Activated T-cell treated with anti-CD3 and anti-CD28 coated beads, Interleukin-2, amount 50 U/mL, for 24 hours (primary cell): ENCODE data around the gene NPIPB2.

Experiments
- DNase-seq: peaks from one replicate; pipeline ENCODE4 v3.0.0-alpha.2; 2020
- H3K27ac Mint-ChIP-seq: 2 replicates; pipeline ENCODE4 v1.8.0; 2020; ENCODE audit warnings: mild to moderate bottlenecking, mixed read lengths
- H3K27me3 Mint-ChIP-seq: 2 replicates; pipeline ENCODE4 v1.8.0; 2020; ENCODE audit warnings: mixed read lengths
- H3K36me3 Mint-ChIP-seq: 2 replicates; pipeline ENCODE4 v1.8.0; 2020; ENCODE audit warnings: low read depth, mixed read lengths
- H3K4me1 Mint-ChIP-seq: 2 replicates; pipeline ENCODE4 v1.8.0; 2020; ENCODE audit warnings: low read depth, mixed read lengths
- H3K4me3 Mint-ChIP-seq: 2 replicates; pipeline ENCODE4 v1.8.0; 2020; ENCODE audit warnings: mild to moderate bottlenecking, moderate library complexity, mixed read lengths
- H3K9me3 Mint-ChIP-seq: 2 replicates; pipeline ENCODE4 v1.8.0; 2020; ENCODE audit warnings: mixed read lengths

The NPIPB2 gene

DNA sequence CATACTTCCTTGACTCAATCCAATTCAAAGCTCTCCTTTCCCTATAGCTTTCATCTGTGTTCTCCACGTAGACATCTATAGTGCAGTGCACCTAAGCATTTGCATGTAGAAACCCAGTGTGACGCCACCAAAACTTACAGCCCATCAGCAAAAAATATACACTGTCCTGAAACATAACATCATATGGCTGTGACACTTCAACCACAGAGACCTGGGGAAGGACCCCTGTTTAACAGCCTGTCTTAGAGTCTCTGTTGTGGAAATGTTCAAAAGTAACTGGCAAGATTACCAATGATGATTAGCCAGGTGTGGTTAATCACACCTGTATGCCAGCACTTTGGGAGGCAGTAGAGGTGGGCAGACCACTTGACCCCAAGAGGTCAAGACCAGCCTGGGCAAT is 48.3 kb downstream of the NPIPB2 start:
- peak overlapping the region; percentile 66 for H3K27ac Mint-ChIP-seq
- no peaks in the 10 kb centered on the region for H3K27me3 Mint-ChIP-seq
- H3K36me3 Mint-ChIP-seq = peaks cover 86% of the 10 kb centered on the region
- DNase-seq = no peak
- H3K4me3 Mint-ChIP-seq = no peak overlapping the region
- H3K9me3 Mint-ChIP-seq = no peaks in the 10 kb centered on the region
- H3K4me1 Mint-ChIP-seq = peaks cover 26% of the 10 kb centered on the region

DNA sequence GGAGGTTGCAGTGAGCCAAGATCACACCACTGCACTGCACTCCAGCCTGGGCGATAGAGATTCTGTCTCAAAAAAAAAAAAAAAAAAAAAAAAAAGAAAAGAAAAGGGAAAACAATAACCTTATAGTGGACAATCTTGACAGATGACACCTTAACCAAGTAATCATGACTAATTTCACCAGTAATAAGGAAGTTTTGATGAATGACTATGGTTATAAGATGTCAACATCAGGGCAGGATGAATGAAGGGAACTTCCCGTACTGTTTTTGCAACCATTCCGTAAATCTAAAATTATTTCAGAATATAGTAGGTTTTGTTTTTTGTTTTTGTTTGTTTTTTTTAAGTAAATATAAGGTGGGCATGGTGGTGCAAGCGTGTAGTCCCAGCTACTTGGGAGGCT is 49.1 kb downstream of the NPIPB2 start:
- Mint-ChIP-seq H3K4me3 (no peak overlapping the region), H3K27ac (no peak overlapping the region), H3K27me3 (no peaks in the 10 kb centered on the region), H3K9me3 (no peaks in the 10 kb centered on the region), H3K4me1 (peaks cover 21% of the 10 kb centered on the region), H3K36me3 (peaks cover 85% of the 10 kb centered on the region)
- no peak for DNase-seq

DNA sequence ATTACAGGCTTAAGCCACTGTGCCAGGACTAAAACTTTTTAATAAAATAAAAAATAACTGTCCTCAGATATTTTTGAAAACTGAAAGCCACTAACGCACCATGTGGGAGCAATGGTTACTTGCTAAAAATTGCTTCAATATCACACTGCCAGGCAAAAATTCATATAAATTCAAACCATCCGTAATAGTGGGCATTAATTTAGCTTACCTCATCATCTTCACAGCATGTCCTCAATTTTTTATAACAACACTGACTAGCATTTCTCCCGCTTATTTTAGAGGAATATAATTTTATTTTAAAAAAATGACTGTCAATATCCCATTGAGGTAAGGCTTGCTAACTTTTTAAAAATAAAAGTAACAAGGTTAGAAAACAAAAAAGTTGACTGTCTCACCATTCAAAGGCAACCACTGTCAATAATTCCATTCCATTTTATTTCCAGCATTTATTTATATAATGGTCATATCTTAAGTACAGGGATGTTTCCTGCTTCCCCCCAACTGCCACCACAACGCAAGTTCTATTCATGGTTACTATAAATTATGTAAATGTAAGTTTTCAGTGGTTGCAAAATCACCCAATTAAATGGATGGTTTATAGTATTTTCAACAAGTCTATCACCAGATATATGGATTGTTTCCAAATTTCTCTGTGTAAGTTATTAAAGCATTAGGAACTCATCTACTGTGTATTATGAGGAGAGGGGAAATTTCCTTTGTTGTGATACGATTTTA is 51.4 kb downstream of the NPIPB2 start:
- Mint-ChIP-seq H3K27ac (no peak overlapping the region), H3K27me3 (no peaks in the 10 kb centered on the region), H3K9me3 (no peaks in the 10 kb centered on the region), H3K4me1 (peaks cover 4% of the 10 kb centered on the region), H3K4me3 (no peak overlapping the region), H3K36me3 (peaks cover 84% of the 10 kb centered on the region)
- DNase-seq = no peak

DNA sequence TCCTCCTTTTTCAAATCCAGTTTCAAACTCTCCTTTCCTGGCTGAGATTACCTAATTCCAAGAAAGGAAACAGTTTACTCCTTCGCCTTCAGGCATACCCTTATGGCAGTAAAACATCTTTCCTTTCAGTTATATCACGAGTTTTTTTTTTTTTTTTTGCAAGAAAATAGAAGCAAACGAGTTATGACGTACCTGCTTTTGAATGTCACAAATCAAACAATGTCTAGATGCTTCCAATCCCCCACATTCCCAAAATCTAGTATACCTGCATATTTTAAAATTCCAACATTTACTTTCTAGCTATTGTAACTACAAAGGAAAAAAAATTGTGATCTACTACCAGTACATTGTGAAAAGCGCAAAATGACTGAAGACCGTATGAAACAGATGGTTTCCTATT is 55.0 kb downstream of the NPIPB2 start:
- H3K27me3 Mint-ChIP-seq = no peaks in the 10 kb centered on the region
- no peaks in the 10 kb centered on the region for H3K9me3 Mint-ChIP-seq
- peaks cover 90% of the 10 kb centered on the region for H3K36me3 Mint-ChIP-seq
- no peaks in the 10 kb centered on the region for H3K4me1 Mint-ChIP-seq
- peak overlapping the region; percentile 6 for H3K27ac Mint-ChIP-seq
- DNase-seq = no peak
- no peak overlapping the region for H3K4me3 Mint-ChIP-seq

DNA sequence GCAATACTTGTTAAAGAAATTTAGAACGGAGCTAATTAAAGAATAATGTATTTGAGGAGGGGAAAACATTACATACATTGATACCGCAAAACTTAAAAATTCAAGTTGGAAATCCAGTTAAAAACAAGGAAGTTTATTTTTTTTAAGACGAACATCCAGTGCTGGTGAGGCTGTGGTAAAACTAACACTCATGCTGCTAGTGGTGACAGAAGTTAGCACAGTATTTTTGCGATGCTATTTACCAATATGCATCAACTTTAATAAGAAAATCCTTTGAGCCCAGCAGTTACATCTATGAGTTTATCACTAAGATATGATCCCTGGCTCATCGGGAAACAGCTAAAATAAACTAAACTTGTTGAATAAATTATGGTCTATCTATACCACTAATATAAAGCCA is 57.8 kb downstream of the NPIPB2 start:
- Mint-ChIP-seq H3K36me3 (peaks cover 92% of the 10 kb centered on the region), H3K9me3 (no peaks in the 10 kb centered on the region), H3K4me1 (peaks cover 4% of the 10 kb centered on the region), H3K4me3 (no peak overlapping the region), H3K27ac (no peak overlapping the region), H3K27me3 (no peaks in the 10 kb centered on the region)
- DNase-seq = no peak

DNA sequence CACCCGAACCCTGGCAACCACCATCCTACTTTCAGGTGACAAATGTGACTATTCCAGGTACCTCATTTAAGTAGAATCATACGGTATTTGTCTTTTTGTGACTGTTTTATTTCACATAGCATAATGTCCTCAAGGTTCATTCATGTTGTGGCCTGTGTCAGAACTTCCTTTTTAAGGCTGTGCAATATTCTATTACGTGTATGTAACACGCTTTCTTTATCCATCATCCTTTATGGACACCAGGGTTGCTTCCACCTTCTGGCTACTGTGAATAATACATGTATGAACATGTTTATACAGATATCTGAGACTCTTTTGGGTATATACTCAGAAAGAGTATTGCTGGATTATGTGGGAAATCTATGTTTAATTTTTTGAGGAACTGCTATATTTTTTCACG is 61.8 kb downstream of the NPIPB2 start:
- Mint-ChIP-seq H3K36me3 (peaks cover 94% of the 10 kb centered on the region), H3K27me3 (no peaks in the 10 kb centered on the region), H3K9me3 (no peaks in the 10 kb centered on the region), H3K27ac (peak overlapping the region; percentile 27), H3K4me3 (no peak overlapping the region), H3K4me1 (peaks cover 4% of the 10 kb centered on the region)
- DNase-seq = no peak

DNA sequence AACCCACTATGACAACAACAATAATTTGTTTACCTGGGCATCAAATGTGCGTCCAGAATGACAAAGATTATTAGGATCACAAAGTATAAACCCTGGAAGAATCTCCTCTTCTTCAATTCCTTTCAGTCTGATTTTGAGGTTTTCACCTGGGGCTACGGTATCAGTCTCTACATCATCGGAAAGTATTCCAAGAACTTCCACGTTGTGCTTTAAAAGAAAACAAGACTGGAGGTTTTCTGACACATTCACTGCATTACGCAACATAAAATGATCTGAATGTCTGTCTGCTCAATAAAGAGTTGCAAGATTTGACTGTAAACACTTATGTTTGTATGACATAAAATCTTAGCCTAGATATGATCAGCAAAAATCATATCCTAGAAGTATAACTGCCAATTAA is 64.5 kb downstream of the NPIPB2 start:
- H3K27ac Mint-ChIP-seq = no peak overlapping the region
- no peak overlapping the region for H3K4me3 Mint-ChIP-seq
- DNase-seq = no peak
- H3K27me3 Mint-ChIP-seq = no peaks in the 10 kb centered on the region
- peaks cover 93% of the 10 kb centered on the region for H3K36me3 Mint-ChIP-seq
- peaks cover 4% of the 10 kb centered on the region for H3K4me1 Mint-ChIP-seq
- H3K9me3 Mint-ChIP-seq = no peaks in the 10 kb centered on the region
